Fibroblast of skin of left biceps (primary cell): ENCODE measurements around the gene RPL27A.

ENCODE experiments used
- DNase-seq, 2 experiments: peaks; one replicate each; pipeline ENCODE4 v3.0.0-alpha.2; 2013; ENCODE audit warnings: low read depth in 2 of 2

Gene RPL27A

DNA sequence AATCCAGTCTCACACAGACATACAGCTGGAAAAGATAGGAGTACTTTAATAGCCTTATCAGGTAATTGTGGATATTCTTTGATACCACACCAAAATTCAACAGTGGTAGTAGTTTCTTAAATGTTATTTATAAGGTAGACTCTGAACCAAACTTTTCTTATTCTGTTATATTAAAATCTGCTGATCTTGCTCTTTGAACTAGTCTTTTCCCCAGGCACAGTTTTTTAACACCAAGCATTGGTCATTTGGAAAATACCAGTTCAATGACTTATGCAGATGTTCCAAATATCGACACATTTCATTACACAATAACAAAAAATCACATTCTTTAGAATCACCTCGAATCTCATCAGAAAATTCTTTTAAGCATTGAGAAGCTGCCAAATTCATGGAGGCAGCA, 7.7 kb upstream of the RPL27A start:
- DNase-seq: no peak

DNA sequence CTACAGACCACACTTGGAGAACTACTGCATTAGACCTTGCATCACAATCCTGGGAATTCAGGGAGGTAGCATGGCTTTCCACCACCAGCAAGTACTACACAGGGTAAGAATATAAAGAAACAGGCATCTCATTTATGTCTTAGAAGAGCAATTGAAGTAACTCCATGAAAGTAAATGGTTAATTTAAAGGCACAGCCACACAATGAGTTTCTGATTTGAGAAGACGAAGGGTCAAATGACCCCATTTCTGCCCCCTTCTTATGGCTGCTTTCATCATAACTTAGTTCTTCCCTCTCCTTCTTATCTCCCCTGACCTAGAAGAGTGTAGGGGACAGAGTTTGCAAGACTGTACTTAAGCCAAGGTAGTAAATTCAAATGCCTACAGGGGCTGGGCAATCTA, 6.1 kb upstream of the RPL27A start:
- no peak for DNase-seq

DNA sequence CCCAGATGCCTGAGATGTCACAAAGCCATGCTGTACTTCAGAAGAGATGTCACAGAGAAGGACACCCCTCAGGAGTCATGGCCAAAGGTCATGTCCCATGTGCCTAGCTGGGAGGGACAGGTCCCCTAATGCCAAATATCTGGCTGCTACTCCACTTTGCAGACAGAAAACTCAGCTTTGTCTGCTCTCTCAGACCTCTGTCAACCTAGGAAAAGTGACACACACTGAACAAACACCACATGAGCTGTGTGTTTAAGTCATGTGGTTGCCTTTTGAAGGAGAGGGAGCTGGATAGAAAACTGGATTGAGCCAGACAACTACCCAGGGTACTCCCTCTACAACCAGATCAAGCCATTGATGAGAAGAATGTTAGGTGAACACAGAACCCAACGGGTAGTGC, 3.6 kb upstream of the RPL27A start:
- no peak for DNase-seq

DNA sequence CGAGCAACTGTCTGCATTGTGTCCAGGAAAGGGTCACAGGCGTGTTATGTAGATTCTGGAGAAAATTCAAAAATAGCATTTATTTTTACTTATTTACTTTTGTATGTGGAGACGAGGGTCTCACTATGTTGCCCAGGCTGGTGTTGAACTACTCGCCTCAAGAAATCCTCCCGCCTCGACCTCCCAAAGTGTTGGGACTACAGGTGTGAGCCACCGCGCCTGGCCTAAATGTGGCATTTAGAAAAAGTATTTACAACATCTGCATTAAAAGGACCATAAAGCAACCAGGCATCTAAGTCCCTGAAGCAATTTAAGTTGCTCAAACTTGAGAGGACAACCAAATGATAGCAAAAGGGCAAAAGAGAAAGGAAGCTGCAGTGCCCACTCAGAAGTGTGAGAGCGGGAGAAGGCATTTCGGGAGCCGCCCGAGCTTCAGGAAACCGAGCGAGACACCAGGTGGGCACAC, 722 bp upstream of the RPL27A start:
- DNase-seq: no peak

DNA sequence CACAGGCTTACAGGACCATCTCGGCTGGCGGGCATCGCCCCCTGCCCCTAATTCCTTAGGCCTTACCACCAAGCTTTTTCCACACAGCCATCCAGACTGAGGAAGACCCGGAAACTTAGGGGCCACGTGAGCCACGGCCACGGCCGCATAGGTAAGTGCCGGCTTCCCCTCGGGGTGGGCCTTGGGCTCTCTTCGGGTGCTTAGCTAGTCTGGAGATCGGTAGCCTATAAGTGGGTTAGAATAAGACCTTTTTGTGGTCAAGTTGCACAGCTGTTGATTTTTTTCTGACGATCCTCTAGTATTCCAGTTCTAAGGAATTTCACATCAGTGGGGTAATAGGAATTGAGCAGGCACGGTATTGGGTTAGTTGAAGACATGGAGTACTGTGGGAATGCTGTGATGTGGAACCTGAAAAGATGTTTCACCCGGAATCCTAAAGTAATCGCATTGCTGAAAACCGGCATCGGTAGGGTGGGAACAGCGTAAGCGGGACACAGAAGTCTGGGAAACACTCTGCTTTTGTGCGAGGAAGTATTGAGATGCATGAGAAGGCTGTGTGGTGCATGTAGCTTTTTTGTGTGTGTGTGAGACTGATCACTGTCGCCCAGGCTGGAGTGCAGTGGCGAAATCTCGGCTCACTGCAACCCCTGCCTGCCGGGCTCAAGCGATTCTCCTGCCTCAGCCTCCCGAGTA, 669 bp downstream of the RPL27A start:
- DNase-seq: no peak

DNA sequence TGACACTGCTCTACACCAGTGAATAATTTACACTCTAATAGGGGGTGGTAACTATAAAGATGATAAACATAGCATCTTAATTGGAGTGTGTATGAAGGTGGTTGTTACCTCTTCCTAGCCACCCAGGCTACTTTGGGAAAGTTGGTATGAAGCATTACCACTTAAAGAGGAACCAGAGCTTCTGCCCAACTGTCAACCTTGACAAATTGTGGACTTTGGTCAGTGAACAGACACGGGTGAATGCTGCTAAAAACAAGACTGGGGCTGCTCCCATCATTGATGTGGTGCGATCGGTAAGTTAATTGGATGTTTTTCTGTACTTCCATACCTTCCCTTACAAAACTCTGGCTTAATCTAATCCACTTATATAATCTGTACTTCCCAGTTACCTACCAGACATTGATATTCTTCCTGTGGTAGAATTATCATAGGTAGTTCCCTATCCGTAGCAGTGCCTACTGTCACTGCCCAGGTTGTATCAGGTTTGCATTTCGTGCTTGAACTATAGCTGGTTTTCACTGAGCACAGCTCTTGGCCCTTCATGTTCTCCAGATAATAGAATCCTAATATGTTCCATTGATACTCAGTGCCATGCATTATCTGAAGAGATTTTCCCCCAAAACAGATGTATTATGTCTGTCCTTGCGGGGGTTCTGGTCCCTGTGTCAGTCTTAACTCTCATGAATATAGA, 2.2 kb downstream of the RPL27A start:
- no peak for DNase-seq

DNA sequence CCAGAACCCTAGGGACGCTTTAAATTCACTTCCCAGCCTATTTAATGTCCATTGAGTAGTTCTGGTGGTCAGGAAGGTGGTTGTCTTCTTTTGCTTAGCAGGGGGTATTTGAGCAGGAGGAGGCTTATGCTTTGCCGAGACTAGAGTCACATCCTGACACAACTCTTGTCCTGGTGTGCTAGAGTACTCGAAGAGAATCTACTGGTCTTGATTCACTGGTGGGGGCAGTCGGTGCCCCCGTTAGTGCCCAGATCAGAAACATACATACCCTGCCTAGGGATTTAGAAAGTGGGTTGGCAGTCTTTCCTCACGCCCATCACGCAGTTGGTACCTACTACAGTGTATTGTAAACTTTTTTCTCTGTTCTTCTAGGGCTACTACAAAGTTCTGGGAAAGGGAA, 2.7 kb downstream of the RPL27A start:
- no peak for DNase-seq

DNA sequence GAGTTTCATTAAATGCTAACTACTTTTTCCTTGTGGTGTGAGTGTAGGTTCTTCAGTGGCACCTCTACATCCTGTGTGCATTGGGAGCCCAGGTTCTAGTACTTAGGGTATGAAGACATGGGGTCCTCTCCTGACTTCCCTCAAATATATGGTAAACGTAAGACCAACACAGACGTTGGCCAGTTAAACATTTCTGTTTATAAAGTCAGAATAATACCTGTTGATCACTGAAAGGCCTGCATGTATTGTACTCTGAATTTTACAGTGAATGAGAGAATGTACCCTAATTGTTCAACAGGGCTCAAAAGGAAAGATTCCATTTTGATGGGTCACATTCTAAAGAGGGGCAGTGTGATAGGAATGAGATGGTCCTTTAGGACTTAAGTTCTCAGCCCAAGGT, 3.2 kb downstream of the RPL27A start:
- no peak for DNase-seq

DNA sequence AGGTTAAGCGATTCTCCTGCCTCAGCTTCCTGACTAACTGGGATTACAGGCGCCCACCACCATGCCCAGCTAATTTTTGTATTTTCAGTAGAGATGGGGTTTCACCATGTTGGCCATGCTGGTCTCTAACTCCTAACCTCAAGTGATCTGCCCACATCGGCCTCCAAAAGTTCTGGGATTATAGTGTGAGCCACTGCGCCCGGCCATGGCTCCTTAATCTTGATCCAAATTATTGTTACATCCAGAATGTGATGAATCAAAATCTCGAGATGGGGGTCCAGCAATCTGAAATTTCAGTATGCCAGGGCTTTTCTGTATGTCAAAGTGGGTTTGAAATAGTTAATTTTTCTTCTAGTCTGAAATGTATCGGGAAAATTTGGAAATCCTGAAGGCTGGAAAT, 3.7 kb downstream of the RPL27A start:
- DNase-seq: no peak

DNA sequence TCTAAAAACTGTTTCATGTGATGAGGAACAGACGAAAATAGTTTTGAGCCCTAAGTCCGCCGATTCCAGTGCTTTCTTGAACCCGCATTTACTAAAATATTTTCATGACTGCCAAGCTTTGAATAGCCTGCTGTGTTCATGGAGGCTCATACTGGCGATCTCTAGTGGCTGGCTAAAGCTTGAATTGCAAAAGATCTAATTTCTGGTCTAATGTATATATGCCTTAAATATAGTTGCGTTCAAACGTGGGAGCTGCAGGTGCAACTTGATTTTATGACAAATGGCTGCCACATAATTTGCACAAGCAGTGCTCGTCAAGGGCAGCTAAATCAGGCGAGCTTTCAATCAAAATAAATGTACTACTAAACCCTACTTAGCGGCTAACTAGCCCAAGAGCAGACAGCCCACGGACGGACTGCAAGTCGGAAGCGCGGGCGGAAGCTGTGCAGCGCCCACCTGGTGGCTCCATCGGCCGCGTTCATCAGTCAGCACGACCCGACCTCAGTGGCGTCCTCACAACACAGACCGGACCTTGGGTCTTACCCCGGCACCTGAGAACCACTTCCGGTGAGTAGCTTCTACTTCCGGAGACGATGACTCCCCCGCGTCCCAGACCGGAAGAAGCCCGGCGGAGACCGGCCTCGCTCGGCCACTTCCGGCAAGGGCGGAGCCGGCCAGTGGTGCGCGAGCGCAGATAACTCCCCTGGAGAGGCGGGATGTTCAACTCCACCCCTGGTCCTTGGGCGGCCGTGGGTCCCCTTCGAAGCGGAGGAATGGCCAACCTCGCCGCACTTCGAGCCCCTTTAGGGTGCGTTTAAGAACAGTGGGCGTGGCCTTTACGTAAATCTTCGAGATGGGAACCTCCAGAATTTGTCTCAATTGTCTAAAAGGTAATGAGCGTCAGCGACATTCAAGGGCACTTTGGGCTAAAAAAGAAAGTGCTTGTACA, 6.1 kb downstream of the RPL27A start:
- peak; percentile 73 to 79 for DNase-seq

DNA sequence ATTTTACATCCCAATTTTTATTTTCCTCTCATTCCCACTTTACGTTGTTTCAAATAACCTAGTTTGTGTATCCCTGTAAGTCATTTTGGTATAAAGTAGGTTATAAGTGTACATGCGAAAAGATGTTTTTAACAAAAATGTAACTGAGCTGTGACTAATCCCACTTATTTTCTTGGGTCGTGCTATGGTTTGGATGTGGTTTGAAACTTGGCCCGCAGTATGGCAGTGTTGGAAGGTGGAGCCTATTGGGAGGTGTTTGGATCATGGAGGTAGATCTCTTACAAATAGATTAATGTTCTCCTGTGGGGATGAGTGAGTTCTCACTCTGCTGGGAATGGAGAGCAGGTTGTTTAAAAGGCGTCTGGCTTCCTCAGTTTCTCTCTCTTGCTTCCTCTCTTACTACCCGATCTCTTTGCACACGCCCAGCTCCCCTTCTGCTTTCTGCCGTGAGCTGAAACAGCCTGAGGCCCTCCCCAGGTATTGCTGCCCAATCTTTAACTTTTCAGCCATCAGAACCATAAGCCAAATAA, 7.2 kb downstream of the RPL27A start:
- no peak for DNase-seq

DNA sequence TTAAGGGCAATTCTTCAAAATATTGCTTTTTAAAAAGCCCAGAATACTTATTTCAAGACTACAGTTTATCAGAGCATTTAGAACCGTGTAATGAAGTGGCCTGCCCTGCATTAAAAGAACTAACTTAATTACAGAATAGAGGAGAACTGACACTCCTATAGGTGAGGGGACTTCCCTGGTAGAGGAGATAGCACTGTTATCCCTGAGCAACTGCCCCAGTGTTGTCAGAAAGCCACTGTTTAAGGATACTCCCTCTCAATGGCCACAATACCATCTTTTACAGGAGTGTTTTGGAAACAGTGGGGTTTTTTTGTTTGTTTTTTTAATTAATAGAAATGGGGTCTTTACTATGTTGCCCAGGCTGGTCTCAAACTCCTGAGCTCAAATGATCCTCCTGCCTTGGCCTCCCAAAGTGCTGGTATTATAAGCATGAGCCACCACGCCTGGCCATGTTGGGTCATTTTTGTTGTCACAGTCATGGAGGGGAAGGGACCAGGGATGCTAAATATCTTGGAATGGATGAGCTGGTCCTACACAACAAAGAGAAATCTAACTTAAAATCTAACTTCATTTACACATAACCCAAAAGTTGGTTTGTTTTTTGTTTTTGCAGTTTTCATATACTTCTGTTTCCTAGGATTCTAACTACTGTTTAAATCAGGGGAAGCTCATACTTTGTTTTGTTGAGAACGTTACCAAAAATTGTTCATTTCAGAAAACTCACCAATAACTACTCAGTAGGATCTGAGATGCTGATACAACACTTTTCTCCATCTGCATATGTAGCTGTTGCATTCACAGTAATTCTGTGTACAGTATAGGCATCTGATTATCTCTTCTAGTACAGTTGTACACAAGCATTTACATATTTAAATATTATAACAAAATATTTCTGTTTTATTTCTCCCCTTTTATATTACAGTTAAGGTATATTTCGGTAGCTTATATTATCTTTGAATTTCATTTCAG, 8.1 kb downstream of the RPL27A start:
- DNase-seq: no peak

DNA sequence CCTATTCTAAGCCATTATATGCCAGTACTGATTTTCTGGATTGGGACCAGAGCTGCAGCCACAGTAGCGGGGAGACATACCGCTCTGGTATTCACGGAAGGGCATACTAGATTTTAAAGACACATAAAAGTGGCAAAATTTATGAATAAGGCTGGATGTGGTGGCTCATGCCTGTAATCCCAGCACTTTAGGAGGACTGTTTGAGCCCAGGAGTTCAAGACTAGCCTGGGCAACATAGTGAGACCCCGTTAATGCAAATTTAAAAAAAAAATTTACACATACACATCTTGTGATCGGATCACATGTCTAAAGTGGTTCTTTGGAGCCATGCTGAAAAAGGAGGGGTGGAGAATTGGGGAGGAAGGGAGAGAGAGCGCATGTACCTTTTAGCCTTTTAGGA, 9.0 kb downstream of the RPL27A start:
- DNase-seq: no peak

DNA sequence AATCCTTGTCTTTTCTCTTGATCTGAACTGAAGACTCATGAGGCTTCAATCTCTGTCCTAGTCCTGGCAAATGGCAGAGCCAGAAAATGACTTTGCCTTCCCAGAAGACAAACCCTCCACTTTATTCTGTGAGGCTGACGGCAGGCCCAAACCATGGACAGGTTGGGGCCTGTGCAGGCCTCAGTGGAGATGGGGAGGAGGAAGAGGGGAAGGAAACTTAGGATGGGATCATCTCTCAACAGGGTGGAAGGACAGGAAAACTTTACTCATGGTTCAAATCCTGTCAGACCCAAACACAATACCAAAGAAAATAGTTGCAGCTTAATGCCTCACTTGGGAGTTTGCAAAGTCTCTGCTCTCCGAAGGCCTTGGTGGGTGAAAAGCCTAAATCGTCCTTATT, 9.8 kb downstream of the RPL27A start:
- DNase-seq: no peak

DNA sequence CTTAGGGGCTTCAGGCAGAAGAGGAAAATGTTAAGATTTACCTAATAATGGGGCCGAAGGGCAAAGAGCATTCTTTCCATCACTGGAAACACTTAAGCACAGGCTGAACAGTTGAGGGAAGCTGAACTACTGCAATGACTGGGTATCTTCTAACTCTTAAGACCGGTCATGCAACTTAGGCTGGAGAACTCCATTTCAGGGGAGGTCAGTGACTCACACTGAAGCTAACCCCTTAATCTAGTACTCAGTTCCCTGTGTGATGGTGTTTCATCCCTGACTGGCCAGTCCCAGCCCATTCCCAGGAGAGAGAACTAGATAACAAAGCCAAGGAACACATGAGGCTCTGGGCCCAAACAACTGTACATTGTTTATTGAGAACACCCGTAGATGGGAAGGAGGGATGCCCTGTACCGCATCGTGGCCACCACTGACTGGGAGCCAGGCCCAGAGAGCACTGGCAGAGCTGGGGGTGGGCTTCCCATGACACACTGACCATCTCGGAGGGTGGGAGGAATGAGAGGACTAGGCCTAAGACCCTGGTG, 10.5 kb downstream of the RPL27A start:
- DNase-seq: no peak

DNA sequence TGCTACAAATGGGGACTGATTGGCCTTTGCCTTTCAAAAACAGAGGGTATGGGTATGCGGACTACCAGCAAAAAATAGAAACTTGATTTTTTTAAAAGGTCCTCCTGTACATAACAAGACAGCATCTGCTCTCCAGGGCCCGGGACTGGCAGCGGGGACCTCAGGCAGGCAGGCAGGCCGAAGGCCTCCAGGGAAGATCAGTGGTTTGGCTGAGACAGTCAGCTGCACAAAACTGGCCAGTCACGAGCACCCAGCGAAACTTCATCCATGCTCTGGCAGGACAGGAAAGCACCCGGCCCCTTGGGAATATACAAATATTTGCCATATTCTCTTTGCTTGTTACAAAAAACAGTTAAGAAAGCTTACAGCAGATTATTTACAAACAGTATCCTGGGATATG, 11.0 kb downstream of the RPL27A start:
- DNase-seq: no peak

DNA sequence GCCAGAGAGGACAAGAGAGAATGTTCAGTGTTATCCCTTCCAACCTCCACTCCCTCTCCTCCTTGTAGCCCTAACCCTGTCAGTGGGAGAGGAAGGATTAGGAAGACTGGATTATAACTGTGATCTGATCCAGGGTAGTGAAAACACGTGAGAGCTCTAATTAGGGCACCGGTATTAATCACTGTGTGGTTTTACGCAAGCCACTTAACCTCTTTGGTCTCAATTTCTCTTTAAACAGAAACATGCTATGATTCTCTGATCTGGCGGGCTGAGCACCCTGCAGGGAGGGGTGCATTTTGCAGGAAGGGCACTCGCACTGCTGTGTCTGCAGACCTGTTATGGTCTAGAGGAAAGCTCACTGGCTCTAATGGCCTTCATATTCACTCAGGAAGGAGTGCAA, 11.5 kb downstream of the RPL27A start:
- no peak for DNase-seq

DNA sequence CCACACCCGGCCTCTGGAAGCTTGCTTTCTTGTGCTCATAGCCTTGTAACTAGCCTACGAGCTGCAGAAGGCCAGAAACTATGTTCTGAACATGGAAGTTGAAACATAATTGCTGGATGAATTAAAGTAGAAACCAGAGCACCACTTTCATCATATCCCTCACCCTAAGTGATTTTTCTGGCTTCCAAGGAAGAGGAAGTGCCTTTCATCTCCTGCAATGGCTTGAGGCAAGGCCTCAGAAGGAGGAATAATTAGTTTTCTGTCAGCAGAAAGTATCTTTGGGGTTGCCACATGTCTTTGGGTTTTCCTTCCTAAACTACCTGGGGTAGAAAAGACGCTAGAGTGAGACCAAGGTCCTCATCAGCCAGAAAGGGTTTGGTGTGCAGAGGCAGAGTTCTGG, 14.5 kb downstream of the RPL27A start:
- DNase-seq: no peak

DNA sequence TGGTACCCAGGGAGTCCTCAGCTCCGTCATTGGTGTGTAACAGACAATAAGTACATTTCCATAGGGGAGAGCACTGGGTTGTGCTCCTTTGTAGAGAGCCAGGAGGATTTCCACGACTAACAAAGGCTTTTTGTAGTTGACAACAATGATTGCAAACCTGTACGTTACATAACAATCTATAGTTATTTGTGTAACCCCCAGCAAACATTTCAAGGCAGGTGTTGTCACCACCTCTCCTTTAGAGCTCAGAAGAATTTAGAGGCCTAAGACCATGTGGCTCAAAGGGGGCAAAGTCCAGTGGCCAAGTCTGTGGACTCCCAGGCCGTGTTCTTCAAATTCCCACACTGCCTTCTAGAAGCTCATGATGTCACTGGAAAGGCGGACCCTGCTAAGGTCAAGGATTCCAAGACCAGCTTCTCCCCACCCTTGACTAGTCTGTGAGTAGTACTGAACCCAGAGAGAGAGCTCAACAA, 15.8 kb downstream of the RPL27A start:
- no peak for DNase-seq

DNA sequence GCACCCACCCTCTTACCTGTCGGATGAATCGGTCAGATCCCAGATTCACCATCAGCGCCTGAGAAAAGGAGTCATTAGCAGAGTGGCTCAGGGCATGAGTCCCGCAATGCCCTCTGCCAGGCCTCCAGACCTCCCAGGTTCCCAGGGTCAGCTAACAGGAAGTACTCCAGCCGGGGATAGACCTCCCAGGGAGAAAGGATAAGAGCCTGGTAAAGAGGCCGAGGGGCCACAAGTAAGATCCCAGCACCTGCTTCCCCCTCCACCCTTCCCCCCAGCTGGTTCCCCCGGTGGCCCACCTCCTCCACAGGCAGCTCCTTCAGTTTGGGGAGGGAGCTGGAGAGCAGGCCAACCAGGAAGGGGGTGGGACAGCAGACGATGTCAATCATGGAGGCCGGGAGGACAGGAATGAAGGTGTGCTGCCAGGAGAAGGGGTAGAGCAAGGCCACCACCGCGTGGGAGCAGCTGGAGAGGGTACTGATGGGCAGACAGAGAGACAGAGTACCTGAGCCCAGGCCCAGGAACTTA, 16.4 kb downstream of the RPL27A start:
- no peak for DNase-seq
